HCEC 1CT (cell line): ENCODE data around the gene DCAF6.
A peak's percentile ranks its signal among the peaks of the same experiment; 100 is the strongest.

ENCODE experiments used
- DNase-seq: peaks from one replicate; pipeline ENCODE4 v3.0.0-alpha.2; 2017

The DCAF6 gene

GRCh38 chr1:167968569-167968968 is 32.1 kb downstream of the DCAF6 start:
- no peak for DNase-seq

DNA sequence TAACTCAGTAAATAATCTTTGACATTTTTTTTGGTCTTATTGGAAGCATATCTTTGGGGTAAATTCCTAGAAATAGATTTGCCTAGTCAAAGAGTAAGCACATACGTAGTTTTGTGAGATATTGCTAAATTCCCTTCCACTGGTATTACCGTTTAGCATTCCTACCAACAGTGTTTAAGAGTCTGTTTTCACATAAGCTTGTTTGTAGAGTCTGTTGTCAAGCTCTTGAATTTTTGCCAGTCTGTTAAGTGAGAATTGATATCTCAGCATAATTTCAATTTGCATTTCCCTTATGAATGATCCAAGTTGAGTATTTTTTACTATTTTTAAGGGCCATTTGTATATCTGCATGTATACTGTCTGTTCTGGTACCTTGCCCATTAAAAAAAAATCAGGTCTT is 37.3 kb downstream of the DCAF6 start:
- no peak for DNase-seq

- no peak for DNase-seq
Observed at GRCh38 chr1:167974698-167975097, 38.2 kb downstream of the DCAF6 start.

DNA sequence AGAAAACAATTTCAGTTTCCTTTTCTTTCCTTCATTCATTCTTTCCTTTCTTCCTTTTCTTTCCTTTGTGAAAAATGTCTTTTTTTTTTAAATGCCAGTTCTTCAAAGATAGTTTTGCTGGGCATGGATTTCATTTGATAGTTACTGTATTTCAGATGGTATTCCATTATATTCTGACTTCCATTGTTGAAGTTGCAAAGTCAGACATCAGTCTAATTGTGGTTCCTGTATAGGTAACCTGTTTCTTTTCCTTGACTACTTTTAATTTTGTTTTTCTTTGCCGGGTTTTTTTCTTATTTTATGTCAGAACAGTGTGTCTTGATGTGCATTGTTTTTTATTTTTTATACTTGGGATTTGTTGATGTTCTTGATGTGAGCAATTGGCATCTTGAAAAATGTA is 40.8 kb downstream of the DCAF6 start:
- no peak for DNase-seq

DNA sequence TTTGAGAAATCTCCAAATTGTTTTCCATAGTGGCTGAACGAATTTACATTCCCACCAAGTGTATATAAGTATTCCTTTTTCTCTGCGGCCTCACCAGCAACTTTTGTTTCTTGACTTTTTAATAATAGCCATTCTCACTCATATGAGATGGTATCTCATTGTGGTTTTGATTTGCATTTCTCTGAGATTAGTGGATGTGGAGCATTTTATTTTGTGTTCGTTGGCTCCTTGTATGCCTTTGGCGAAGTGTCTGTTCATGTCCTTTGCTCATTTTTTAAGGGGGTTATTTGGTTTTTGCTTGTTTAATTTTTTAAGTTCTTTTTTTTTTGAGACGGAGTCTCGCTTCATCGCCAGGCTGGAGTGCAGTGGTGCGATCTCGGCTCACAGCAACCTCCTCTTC is 45.5 kb downstream of the DCAF6 start:
- no peak for DNase-seq

- no peak for DNase-seq
Observed at GRCh38 chr1:167983797-167984420, 47.4 kb downstream of the DCAF6 start.

DNA sequence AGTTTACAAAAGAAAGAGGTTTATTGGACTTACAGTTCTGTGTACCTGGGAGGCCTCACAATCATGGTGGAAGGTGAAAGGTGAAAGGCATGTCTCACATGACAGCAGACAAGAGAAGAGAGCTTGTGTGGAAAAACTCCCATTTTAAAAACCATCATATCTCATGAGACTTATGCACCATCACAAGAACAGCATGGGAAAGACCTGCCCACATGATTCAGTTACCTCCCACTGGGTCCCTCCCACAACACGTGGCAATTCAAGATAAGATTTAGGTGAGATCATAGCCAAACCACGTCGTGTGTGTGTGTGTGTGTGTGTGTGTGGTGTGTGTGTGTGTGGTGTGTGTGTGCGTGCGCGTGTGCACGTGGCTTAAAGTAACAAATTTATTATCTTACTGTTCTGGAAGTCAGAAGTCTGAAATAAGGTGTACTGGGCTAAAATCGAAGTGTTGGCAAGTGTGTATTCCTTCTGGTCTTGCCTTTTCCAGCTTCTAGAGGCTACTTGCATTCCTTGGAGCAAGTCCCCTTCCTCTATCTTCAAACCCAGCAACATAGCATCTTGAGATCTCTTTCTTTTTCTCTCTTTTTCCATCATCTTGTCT is 48.5 kb downstream of the DCAF6 start:
- DNase-seq = no peak

DNA sequence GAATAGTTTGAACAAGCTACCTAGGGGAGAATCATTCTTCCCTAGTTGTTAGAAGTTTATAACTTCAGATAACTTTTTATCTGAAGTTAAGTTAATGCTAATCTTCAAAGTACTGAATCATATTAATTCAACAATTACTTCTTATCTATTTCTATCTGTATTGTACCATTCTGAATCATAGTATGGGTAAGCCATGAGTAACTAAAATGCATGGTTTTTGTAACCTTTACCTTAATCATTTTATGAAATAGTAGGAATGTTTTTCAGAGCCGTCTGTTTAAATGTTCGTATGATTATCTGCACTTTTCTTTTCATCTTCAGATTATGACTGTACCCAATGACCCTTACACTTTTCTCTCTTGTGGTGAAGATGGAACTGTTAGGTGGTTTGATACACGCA is 50.7 kb downstream of the DCAF6 start:
- DNase-seq = peak; percentile 44

DNA sequence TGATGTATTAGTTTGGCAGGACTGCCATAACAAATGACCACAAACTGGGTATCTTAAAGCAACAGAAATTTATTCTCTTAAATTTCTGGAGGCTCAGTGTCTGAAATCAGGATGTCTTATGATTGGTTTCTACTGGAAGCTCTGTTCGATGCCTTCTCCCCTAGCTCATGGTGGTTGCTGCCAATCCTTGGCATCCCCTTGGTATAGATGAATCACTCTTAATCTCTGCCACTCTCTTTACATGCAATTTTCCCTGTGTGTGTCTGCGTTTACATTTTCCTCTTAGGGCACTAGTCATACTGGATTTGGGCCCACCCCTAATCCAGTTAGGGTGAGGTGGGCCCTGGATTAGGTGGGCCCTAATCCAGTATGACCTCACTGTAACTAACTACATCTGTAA is 55.1 kb downstream of the DCAF6 start:
- peak; percentile 3 for DNase-seq

- no peak for DNase-seq
Observed at GRCh38 chr1:167993720-167994119, 57.2 kb downstream of the DCAF6 start.

DNA sequence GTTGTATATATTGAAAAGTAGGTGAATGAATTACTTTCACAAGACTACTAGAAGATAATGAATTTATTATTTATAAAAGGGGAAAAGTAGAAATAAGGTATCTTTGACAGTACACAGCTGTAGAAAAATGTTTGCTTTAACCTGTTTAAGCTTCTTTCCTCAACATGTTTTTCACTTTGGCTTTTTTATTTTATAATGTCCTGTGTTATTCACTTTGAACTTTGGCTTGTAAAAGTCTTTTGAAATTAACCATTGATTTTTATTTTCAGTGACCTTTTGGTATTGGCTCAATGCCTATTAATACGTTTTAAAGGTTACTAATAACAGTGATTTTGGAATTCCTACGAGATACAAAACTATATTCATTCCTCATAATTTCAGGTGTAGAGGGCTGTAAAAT is 58.1 kb downstream of the DCAF6 start:
- DNase-seq = no peak

GRCh38 chr1:167995038-167995437 is 58.6 kb downstream of the DCAF6 start:
- DNase-seq = peak; percentile 2

- DNase-seq = no peak
Observed at GRCh38 chr1:167996266-167996665, 59.8 kb downstream of the DCAF6 start.

DNA sequence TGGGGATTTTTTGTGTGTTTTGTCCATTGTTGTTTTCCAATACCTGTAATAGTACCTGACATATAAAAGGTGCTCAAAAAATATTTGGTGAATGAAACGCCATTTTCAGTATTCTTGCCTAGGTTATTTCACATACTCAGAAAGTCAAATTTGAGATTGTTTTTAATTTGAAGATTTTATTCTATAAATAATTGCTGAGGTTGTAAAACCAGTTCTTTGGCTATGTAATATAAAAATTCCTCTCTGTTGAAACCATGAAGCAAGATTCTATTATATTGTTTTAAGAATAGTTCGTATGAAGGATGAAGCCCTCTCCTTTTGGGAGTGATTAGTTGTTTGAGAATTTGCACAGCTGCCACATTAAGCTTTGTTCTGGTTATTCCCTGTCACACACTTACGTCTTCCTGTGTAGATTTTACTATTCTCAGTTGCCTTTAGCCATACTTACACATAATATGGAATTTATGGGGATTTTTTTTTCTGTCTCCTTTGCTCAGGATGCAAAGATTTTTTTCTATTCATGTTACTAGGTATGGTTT is 60.6 kb downstream of the DCAF6 start:
- DNase-seq = no peak

DNA sequence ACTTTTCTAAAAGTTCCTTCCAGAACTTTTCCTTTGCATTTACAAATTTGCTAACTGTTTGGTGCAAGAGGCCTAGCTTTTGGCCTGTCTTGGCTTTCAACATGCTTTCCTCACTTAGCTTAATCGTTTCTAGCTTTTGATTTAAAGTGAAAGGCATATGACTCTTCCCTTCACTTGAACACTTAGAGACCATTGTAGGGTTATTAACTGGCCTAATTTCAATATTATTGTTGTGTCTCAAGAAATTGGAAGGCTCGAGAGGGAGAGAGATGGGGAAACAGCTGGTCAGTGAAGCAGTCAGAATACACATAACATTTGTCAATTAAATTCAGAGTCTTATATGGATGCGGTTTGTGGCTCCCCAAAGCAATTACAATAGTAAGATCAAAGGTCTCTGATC is 63.4 kb downstream of the DCAF6 start:
- DNase-seq = no peak

DNA sequence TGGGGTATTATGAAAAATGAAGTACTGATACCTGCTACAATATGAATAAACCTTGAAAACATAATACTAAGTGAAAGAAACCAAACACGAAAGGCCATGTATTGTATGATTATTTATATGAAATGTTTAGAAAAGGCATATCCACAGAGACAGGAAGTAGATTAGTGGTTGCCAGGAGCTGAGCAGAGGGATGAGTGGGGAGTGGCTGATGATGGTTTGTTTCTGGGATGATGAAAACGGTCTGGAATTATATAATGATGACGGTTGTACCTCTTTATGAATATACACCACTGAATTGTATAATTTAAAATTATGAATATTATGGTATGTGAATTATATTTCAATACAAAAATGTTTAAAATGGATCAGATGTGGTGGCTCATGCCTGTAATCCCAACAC is 64.2 kb downstream of the DCAF6 start:
- DNase-seq = peak; percentile 18

DNA sequence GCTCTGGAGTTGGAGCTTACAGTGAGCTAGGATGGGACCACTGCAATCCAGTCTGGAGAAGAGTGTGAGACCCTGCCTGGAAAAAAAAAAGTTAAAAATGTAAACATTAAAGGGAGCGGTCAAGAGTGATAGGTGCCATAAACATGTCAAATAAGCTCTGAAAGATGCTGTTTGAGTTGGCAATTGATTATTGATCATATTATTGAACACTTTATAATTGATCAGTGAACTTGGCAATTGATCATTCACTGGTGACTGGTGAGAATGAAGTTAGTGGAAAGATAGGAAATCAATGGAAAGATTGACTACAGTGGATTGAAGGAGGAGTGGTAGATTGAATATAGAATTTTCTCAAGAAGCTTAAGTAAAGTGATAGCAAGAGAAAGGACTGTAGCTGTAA is 64.7 kb downstream of the DCAF6 start:
- DNase-seq = no peak

GRCh38 chr1:168004531-168004930 is 68.0 kb downstream of the DCAF6 start:
- no peak for DNase-seq

GRCh38 chr1:168005529-168005928 is 69.0 kb downstream of the DCAF6 start:
- no peak for DNase-seq

DNA sequence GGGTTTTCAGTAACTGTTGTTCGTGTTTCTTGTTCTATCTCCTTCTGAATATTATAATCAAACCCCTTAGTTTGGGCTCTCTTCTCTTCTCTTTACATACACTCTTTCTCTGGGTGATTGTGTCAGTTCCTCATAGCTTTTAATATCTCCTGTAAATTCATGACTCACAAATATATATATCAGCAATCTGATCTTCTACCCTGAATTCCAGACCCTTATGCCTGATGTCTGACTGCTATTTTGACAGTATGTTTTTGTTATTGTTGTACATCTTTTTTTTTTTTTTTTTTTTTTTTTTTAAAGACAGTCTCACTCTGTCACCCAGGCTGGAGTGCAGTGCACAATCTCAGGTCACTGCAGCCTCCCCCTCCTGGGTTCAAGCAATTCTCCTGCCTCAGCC is 71.2 kb downstream of the DCAF6 start:
- no peak for DNase-seq

- DNase-seq = no peak
Observed at GRCh38 chr1:168008595-168008994, 72.1 kb downstream of the DCAF6 start.

- no peak for DNase-seq
Observed at GRCh38 chr1:168009322-168009721, 72.8 kb downstream of the DCAF6 start.

GRCh38 chr1:168019407-168019806 is 82.9 kb downstream of the DCAF6 start:
- no peak for DNase-seq

GRCh38 chr1:168031198-168031597 is 94.7 kb downstream of the DCAF6 start:
- no peak for DNase-seq

DNA sequence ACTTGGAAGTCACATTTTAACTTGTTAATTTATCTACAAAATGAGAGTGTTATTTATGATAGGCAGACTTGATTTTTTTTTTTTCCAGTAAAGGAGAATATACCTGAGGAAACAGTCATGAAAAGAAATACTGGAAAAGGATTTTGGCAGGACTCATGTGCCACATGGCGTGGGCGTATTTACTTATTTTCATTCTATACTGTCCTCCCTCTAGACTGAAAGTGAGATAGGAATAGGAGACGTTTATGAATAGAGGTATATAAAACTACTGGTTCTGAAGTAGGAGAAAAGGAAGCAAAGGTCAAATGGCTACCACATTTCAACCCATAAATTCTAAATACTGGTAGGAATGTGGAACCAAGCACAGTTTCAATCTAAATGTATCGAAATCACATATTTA is 95.1 kb downstream of the DCAF6 start:
- no peak for DNase-seq
